Calu3 (cell line): ENCODE data around the gene CAPNS1. TPM values are rescaled to one million over a fixed set of nuclear protein-coding genes. Genes with fewer than 3 reads are reported as not detected.

Source experiments
- BruUV-seq: library from RNA; stranded (reverse); fragments of 400-500 nt; replicated peaks from 2 replicates; lab custom pipeline; 2021; lab: Mats Ljungman, UMichigan
- CTCF ChIA-PET: fragments of 300-600 bp; sonication (Branson Sonifier 250); formaldehyde crosslinking; loops from one replicate; lab custom pipeline; 2022; ENCODE audit warnings: antibody characterized with exemption; lab: Charles Lee
- DNase-seq: peaks from one replicate; pipeline ENCODE4 v3.0.0; 2022
- H3K27ac Mint-ChIP-seq: one replicate; pipeline ENCODE4 v1.8.0; 2022; ENCODE audit warnings: mixed read lengths; ENCODE audit not compliant: unreplicated experiment
- H3K27me3 Mint-ChIP-seq: one replicate; pipeline ENCODE4 v1.8.0; 2022; ENCODE audit warnings: mixed read lengths; ENCODE audit not compliant: unreplicated experiment
- H3K36me3 Mint-ChIP-seq: one replicate; pipeline ENCODE4 v1.8.0; 2022; ENCODE audit warnings: mild to moderate bottlenecking, moderate library complexity, mixed read lengths; ENCODE audit not compliant: insufficient read depth, unreplicated experiment
- H3K4me1 Mint-ChIP-seq: one replicate; pipeline ENCODE4 v1.8.0; 2022; ENCODE audit warnings: mild to moderate bottlenecking, low read depth, mixed read lengths; ENCODE audit not compliant: unreplicated experiment
- H3K4me3 Mint-ChIP-seq: one replicate; pipeline ENCODE4 v1.8.0; 2022; ENCODE audit warnings: mild to moderate bottlenecking, low read depth, moderate library complexity, mixed read lengths; ENCODE audit not compliant: unreplicated experiment
- H3K9me3 Mint-ChIP-seq: one replicate; pipeline ENCODE4 v1.8.0; 2022; ENCODE audit warnings: low read depth, mixed read lengths; ENCODE audit not compliant: unreplicated experiment
- intact Hi-C: fragments of 100-400 bp; cut with micrococcal nuclease; formaldehyde crosslinking; loops from one replicate; pipeline ENCODE4 v1.10.0; 2022; ENCODE audit not compliant: unreplicated experiment
- total RNA-seq: library from RNA; stranded (reverse); gene quantifications from 2 replicates; pipeline ENCODE4 v1.2.3, GENCODE V29; 2022
- TF ChIP-seq, protein P1 (sequence below): fragments of 200-600 bp; IDR thresholded peaks from one replicate; pipeline ENCODE4 v1.8.0; 2022; ENCODE audit warnings: antibody characterized with exemption; ENCODE audit not compliant: unreplicated experiment

The CAPNS1 gene
- total RNA-seq, 1 experiment from 2014 or later = 894 TPM

GRCh38 chr19:36112678-36113077, 27.2 kb upstream of the CAPNS1 start:
- Mint-ChIP-seq H3K36me3 (peaks cover 59% of the 10 kb centered on the region), H3K4me3 (peak overlapping the region; percentile 90), H3K27ac (peak overlapping the region; percentile 5), H3K9me3 (no peaks in the 10 kb centered on the region), H3K4me1 (peaks cover 38% of the 10 kb centered on the region), H3K27me3 (peaks cover 12% of the 10 kb centered on the region)
- DNase-seq = no peak
- CTCF ChIA-PET = no interaction called here
- intact Hi-C loops = no loop called here
- no TSS peak for BruUV-seq
- TF ChIP-seq, protein P1, sequence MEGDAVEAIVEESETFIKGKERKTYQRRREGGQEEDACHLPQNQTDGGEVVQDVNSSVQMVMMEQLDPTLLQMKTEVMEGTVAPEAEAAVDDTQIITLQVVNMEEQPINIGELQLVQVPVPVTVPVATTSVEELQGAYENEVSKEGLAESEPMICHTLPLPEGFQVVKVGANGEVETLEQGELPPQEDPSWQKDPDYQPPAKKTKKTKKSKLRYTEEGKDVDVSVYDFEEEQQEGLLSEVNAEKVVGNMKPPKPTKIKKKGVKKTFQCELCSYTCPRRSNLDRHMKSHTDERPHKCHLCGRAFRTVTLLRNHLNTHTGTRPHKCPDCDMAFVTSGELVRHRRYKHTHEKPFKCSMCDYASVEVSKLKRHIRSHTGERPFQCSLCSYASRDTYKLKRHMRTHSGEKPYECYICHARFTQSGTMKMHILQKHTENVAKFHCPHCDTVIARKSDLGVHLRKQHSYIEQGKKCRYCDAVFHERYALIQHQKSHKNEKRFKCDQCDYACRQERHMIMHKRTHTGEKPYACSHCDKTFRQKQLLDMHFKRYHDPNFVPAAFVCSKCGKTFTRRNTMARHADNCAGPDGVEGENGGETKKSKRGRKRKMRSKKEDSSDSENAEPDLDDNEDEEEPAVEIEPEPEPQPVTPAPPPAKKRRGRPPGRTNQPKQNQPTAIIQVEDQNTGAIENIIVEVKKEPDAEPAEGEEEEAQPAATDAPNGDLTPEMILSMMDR = no peak

DNA sequence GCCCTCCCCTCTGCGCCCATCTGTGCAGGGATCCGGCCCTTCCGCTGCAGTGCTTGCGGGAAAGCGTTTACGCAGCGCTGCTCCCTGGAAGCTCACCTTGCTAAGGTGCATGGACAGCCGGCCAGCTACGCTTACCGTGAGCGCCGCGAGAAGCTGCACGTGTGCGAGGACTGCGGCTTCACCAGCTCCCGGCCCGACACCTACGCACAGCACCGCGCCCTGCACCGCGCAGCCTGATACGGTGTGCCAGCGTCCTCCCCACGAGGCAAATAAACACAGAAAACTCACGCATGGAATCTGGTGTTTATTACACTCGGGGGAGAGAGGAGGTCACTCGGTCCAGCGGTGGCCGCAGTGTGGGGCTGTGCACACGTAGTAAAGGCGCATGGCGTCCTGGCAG, 26.4 kb upstream of the CAPNS1 start:
- BruUV-seq = no TSS peak
- intact Hi-C loops = no loop called here
- Mint-ChIP-seq H3K9me3 (no peaks in the 10 kb centered on the region), H3K36me3 (peaks cover 59% of the 10 kb centered on the region), H3K27me3 (peaks cover 12% of the 10 kb centered on the region), H3K27ac (peak overlapping the region; percentile 99), H3K4me3 (peak overlapping the region; percentile 90), H3K4me1 (peaks cover 38% of the 10 kb centered on the region)
- DNase-seq = no peak
- CTCF ChIA-PET = no interaction called here
- TF ChIP-seq, protein P1 = no peak

- TF ChIP-seq, protein P1 = no peak
- Mint-ChIP-seq H3K27ac (peak overlapping the region; percentile 99), H3K4me1 (peaks cover 38% of the 10 kb centered on the region), H3K27me3 (peaks cover 12% of the 10 kb centered on the region), H3K9me3 (no peaks in the 10 kb centered on the region), H3K4me3 (peak overlapping the region; percentile 90), H3K36me3 (peaks cover 64% of the 10 kb centered on the region)
- DNase-seq = no peak
- CTCF ChIA-PET = interaction anchor here (0.9 to 1.0 kb wide), 2 partner anchors 23 to 25 kb away, joined by 3 to 4 read pairs; no protein-coding TSS in a partner anchor
- TSS peak; percentile 67 for BruUV-seq
- intact Hi-C loops = no loop called here
These were observed 25.8 kb upstream of the CAPNS1 start for GRCh38 chr19:36113894-36114720.

GRCh38 chr19:36114721-36115452, 25.0 kb upstream of the CAPNS1 start, which contains the start of gene POLR2I:
TSS of gene POLR2I (minus strand) at chr19:36114875. CDS start at chr19:36114856, 19 bp downstream.
- peaks cover 12% of the 10 kb centered on the region for H3K27me3 Mint-ChIP-seq
- BruUV-seq = no TSS peak
- peak within 1 kb of the TSS; percentile 99 for H3K27ac Mint-ChIP-seq
- peaks cover 67% of the 10 kb centered on the region for H3K36me3 Mint-ChIP-seq
- H3K4me3 Mint-ChIP-seq = peak within 1 kb of the TSS; percentile 90
- no peaks in the 10 kb centered on the region for H3K9me3 Mint-ChIP-seq
- CTCF ChIA-PET = interaction anchor here (0.5 to 1.1 kb wide), 10 partner anchors 13 to 437 kb away, joined by 3 to 9 read pairs (median 4); partner anchors contain the start of genes ALKBH6 and THAP8
- intact Hi-C loops = loop anchor here (1.0 kb wide), 1 partner anchor 22 kb away; no protein-coding TSS in a partner anchor
- TF ChIP-seq, protein P1 = no peak
- peaks cover 38% of the 10 kb centered on the region for H3K4me1 Mint-ChIP-seq
- DNase-seq = peak; percentile 99
